GM20431 (cell line): Measurements from ENCODE around the gene MOAP1.

Source experiments
- in situ Hi-C: fragments of 300-500 bp; cut with MseI, MboI; formaldehyde crosslinking; loops from one replicate; pipeline ENCODE4 v1.15.0; 2020; ENCODE audit warnings: low sequenced_read_pairs; ENCODE audit not compliant: unreplicated experiment

The MOAP1 gene, protein sequence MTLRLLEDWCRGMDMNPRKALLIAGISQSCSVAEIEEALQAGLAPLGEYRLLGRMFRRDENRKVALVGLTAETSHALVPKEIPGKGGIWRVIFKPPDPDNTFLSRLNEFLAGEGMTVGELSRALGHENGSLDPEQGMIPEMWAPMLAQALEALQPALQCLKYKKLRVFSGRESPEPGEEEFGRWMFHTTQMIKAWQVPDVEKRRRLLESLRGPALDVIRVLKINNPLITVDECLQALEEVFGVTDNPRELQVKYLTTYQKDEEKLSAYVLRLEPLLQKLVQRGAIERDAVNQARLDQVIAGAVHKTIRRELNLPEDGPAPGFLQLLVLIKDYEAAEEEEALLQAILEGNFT

GRCh38 chr14:93184391-93185348 is at the start of gene MOAP1, which contains the start of gene LYSET:
Gene MOAP1, minus strand, starts transcription at chr14:93184897. Its CDS starts 655 bp downstream, at chr14:93184242.
Gene LYSET, plus strand, starts transcription at chr14:93185317. Its CDS starts 89 bp downstream, at chr14:93185406.
- in situ Hi-C loops: no loop called here

- in situ Hi-C loops: loop anchor here (10.0 to 25.0 kb wide), 2 partner anchors 302 to 379 kb away; no protein-coding TSS in a partner anchor
Measured at GRCh38 chr14:93233078-93233477, 48.4 kb upstream of the MOAP1 start.

GRCh38 chr14:93232159-93232558 is 47.5 kb upstream of the MOAP1 start:
- in situ Hi-C loops: loop anchor here (10.0 to 25.0 kb wide), 2 partner anchors 303 to 380 kb away; no protein-coding TSS in a partner anchor

- in situ Hi-C loops: loop anchor here (10.0 to 25.0 kb wide), 2 partner anchors 303 to 381 kb away; no protein-coding TSS in a partner anchor
Measured at GRCh38 chr14:93231129-93231979, 46.7 kb upstream of the MOAP1 start.

DNA sequence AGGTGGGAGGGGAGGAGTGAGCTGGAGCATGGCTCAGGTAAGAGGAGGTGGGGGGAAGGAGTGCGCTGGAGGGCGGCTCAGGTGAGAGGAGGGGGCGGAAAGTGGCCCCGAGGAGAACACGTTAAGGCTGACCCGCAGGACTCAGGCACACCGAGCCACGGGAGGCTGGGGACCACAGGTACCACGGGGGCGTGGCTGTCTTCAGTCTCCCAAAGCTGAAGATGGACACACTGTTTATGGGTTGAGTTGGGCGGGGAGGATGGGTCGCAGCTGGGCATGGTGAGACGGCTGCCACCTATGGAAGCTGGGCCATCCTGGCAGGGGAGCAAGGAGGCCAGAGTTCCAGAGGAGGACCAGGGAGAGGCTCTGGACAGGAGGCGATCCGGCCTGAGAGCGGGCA is 45.8 kb upstream of the MOAP1 start:
- in situ Hi-C loops: loop anchor here (10.0 to 25.0 kb wide), 2 partner anchors 304 to 382 kb away; no protein-coding TSS in a partner anchor

GRCh38 chr14:93228550-93228949 is 43.9 kb upstream of the MOAP1 start:
- in situ Hi-C loops: loop anchor here (25.0 kb wide), 1 partner anchor 384 kb away; no protein-coding TSS in a partner anchor

- in situ Hi-C loops: no loop called here
Measured at GRCh38 chr14:93223565-93223964, 38.9 kb upstream of the MOAP1 start.

DNA sequence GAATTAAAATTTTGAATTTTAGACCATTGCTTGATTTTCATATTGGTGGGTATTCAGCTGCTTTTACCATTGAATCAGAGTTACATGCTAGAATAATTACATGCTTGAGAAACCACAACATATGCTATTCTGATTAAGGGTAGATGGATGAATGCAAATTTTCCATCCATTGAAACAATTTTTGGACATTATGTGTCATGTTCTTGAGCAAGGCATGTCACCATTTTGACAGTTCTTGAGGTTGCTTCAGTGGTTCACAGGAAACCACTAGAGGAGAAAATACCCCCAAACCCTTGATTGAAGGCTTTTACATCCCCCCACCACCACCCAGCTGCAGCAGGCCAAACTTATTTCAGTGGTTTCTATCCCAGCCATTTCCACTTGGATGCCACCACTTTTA is 35.8 kb upstream of the MOAP1 start:
- in situ Hi-C loops: no loop called here

- in situ Hi-C loops: no loop called here
Measured at GRCh38 chr14:93219103-93219726, 34.5 kb upstream of the MOAP1 start.

DNA sequence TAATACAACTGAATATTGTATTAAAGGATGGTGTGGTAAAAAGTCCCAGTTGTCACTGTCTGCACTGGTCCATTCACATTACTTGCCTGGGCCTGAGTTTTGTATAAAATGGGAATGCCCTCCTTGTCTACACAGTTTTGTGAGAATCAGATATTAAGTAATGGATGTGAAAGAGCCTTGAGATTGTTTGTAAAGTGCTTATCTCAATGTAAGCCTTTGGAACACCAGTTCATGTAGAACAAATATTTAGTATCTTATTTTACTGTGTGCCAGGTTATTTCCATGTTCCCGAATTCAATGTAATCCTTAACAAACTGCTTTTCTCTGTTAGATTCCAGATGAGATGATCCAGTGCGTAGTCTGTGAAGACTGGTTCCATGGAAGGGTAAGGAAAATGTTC is 29.9 kb upstream of the MOAP1 start:
- in situ Hi-C loops: no loop called here

- in situ Hi-C loops: no loop called here
Measured at GRCh38 chr14:93212432-93212831, 27.7 kb upstream of the MOAP1 start.

DNA sequence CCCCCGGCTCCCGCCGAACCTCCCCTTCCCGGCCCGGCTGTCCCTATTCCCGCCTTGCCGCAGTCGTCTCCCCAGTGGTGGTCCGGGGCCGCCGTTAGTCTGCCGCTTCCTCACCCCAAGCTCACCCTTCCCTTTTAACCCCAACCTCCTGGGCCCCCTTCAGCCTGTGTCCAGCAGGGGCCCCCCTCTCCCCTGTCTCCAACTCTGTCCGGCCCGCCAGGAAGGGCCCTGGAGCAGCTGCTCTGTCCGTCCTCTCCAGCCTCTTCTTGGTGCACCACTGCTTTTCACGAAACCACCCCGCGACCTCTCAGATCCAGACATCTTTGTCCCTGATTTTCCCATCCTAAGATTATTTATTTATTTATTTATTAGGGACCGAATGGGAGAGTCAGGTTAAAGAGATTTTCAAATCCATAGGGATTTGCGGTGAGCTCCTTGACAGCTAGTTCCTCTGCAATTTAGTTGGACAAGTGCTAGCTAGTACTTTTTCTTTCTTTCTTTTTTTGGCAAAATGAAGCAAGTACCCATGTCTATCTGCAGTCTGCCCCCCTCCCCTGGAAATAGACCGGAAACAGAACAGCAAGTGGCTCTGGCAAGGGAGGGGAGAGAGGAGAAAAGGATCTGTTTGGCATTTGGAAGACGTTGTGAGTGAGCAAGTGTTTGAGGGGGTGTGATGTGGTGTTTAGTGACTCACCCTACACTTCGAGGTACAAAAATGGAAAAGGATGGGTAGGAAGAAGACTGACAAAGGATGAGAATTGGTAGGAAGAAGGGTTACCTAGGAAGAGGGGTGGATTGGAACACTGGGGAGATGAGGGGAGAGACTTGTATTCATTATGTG is 23.0 kb upstream of the MOAP1 start:
- in situ Hi-C loops: no loop called here

DNA sequence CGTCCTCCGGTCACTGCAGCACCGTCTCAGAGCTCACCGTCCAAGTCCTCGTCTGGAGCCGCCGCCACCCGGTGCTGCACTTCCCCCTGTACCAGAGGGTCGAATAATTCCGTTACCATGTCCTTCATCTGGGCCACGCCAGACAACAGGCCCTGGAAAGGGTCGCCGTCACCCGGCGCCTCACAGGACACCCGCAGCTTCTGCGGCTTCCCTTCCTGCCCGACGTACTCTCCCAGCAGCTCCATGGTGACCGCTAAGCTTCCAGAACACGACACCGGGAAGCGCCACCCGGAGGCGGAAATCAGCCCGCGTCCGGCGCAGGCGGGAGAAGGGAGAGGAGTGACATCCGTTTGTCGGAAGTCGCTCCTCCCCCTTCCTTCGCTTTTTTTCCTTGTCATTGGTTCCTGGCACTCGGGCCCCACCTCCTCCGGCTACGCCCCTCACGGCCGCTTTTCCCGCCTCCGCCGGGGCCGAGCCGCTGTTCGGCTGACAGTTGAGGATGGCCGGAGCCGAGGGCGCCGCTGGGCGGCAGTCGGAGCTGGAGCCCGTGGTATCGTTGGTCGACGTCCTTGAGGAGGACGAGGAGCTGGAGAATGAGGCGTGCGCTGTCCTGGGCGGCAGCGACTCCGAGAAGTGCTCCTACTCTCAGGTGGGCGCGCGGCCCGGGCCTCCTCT is 22.2 kb upstream of the MOAP1 start, which contains the start of the genes GON7 and UBR7:
Gene GON7, minus strand, starts transcription at position 273 of the 675 bp plus-strand sequence. Its CDS starts 28 bp downstream, at position 245.
Gene UBR7, plus strand, starts transcription at position 464 of the 675 bp plus-strand sequence. Its CDS starts 36 bp downstream, at position 500.
- in situ Hi-C loops: no loop called here

GRCh38 chr14:93201155-93201704 is 16.5 kb upstream of the MOAP1 start:
- in situ Hi-C loops: no loop called here

GRCh38 chr14:93200553-93200952 is 15.9 kb upstream of the MOAP1 start:
- in situ Hi-C loops: no loop called here

DNA sequence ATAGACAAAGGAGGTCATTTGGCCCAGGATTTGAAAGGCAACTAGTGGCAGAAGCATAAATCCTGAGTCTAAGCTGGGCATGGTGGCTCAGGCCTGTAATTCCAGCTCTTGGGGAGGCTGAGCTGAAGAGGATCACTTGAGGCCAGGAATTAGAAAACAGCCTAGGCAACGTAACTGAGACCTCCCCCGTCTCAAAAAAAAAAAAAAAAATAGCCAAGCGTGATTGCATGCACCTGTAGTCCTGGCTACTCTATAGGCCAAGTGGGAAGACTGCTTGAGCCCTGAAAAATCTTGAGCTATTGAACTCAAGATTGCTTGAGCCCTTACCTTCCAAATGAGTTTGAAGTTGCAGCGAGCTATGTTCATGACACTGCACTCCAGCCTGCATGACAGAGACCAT is 14.3 kb upstream of the MOAP1 start:
- in situ Hi-C loops: no loop called here

GRCh38 chr14:93195316-93195999 is 10.8 kb upstream of the MOAP1 start:
- in situ Hi-C loops: no loop called here
